Tibial nerve (tissue), 4 donors: ENCODE data around the gene HESX1. TPM values are rescaled to one million over a fixed set of nuclear protein-coding genes. Genes with fewer than 3 reads are reported as not detected.
A peak's percentile ranks its signal among the peaks of the same experiment; 100 is the strongest.

ENCODE experiments used
- DNase-seq, 2 donors: peaks; one replicate each; pipeline ENCODE4 v3.0.0-alpha.2; 2019; ENCODE audit warnings: low spot score in 2 of 2
- H3K27ac ChIP-seq, 4 donors: fragments of 200-600 bp; sonication (generic) in 3 of 4; one replicate each; pipeline ENCODE4 v1.5.1; 2017 to 2019; ENCODE audit warnings: mild to moderate bottlenecking in 1 of 4
- H3K27me3 ChIP-seq, 2 donors: fragments of 200-600 bp; sonication (generic) in 1 of 2; one replicate each; pipeline versions ENCODE4 v1.5.1 to v1.6.0; 2017 to 2019
- H3K36me3 ChIP-seq, 3 donors: fragments of 200-600 bp; sonication (generic); one replicate each; pipeline ENCODE4 v1.5.1; 2018 to 2019
- H3K4me1 ChIP-seq, 4 donors: fragments of 200-600 bp; sonication (generic) in 3 of 4; one replicate each; pipeline ENCODE4 v1.5.1; 2017 to 2019
- H3K4me3 ChIP-seq, 4 donors: fragments of 200-600 bp; sonication (generic) in 3 of 4; one replicate each; pipeline ENCODE4 v1.5.1; 2017 to 2019; ENCODE audit warnings: mild to moderate bottlenecking in 1 of 4, moderate library complexity in 1 of 4
- H3K9me3 ChIP-seq, 4 donors: fragments of 200-600 bp; sonication (generic) in 3 of 4; one replicate each; pipeline ENCODE4 v1.5.1; 2017 to 2019
- CTCF ChIP-seq, 5 experiments: fragments of 200-600 bp in 3 of 5; fragments of 450-650 bp in 2 of 5; sonication (generic) in 3 of 5; IDR thresholded peaks; one replicate each; pipeline ENCODE4 v1.5.1; 2016 to 2019; ENCODE audit warnings: antibody characterized with exemption in 5 of 5, mild to moderate bottlenecking in 3 of 5, moderate library complexity in 2 of 5
- EP300 ChIP-seq, 2 donors: sonication (generic); formaldehyde crosslinking; IDR thresholded peaks; one replicate each; pipeline ENCODE4 v1.6.1; 2017; ENCODE audit warnings: antibody characterized with exemption in 2 of 2, mild to moderate bottlenecking in 1 of 2
- POLR2A ChIP-seq, 2 donors: fragments of 450-650 bp; IDR thresholded peaks; one replicate each; pipeline ENCODE4 v1.6.1; 2017; ENCODE audit warnings: antibody characterized with exemption in 2 of 2, mild to moderate bottlenecking in 2 of 2, moderate library complexity in 2 of 2
- WGBS, 2 donors: methylation state at CpG; one replicate each; pipeline ENCODE4 v1.1.5; 2018; 5-methylcytosine and 5-hydroxymethylcytosine counted together
- total RNA-seq, 4 donors: library from RNA; depleted of rRNA; stranded (reverse); fragments of >200 nt; gene quantifications; one replicate each; pipeline ENCODE4 v1.1.0, GENCODE V29; 2016

The HESX1 gene
- total RNA-seq, 4 donors from 2014 or later: 1.1 to 3.6 TPM; not detected in 2

GRCh38 chr3:57164657-57165573 is 34.9 kb downstream of the HESX1 start, which contains the start of gene IL17RD:
Gene IL17RD (minus strand): TSS chr3:57165353. CDS start chr3:57165286, 67 bp downstream.
- peak within 1 kb of the TSS; percentile 25 to 83 (median 60) for H3K27ac ChIP-seq
- peak within 1 kb of the TSS; percentile 77 to 90 (median 86) for H3K4me3 ChIP-seq
- DNase-seq: peak; percentile 66 to 70
- H3K36me3 ChIP-seq: no peaks in the 10 kb centered on the region
- H3K27me3 ChIP-seq: no peaks in the 10 kb centered on the region
- WGBS, 2 donors: 0% methylated on average over 26 to 51 of the region's 98 CpGs
- no peaks in the 10 kb centered on the region for H3K9me3 ChIP-seq
- H3K4me1 ChIP-seq: peaks cover 0 to 57% (median 11%) of the 10 kb centered on the region in 4 donors
- TF ChIP-seq EP300 (IDR thresholded peaks at IDR 0.05) (no peak), CTCF (IDR thresholded peaks at IDR 0.05) (peak in 2 of 5 experiments; percentile 28 to 31), POLR2A (IDR thresholded peaks at IDR 0.05) (peak; percentile 48 to 73)

- no peak for TF ChIP-seq CTCF (IDR thresholded peaks at IDR 0.05)
- TF ChIP-seq EP300 (IDR thresholded peaks at IDR 0.05): no peak
- no peak for TF ChIP-seq POLR2A (IDR thresholded peaks at IDR 0.05)
- peaks cover 0 to 61% (median 11%) of the 10 kb centered on the region in 4 donors for H3K4me1 ChIP-seq
Measured at GRCh38 chr3:57164217-57164656, 35.5 kb downstream of the HESX1 start.

GRCh38 chr3:57163751-57164150 is 36.0 kb downstream of the HESX1 start:
- 33 to 48% methylated on average over 5 to 8 of the region's 8 CpGs for WGBS, 2 donors
- H3K27me3 ChIP-seq: no peaks in the 10 kb centered on the region
- H3K36me3 ChIP-seq: no peaks in the 10 kb centered on the region
- peak overlapping the region in 3 of 4 donors; percentile 77 to 90 (median 86) for H3K4me3 ChIP-seq
- H3K4me1 ChIP-seq: peaks cover 0 to 65% (median 11%) of the 10 kb centered on the region in 4 donors
- peak overlapping the region in 2 of 4 donors; percentile 77 to 83 for H3K27ac ChIP-seq
- H3K9me3 ChIP-seq: no peaks in the 10 kb centered on the region
- DNase-seq: no peak
- TF ChIP-seq POLR2A (IDR thresholded peaks at IDR 0.05) (no peak), EP300 (IDR thresholded peaks at IDR 0.05) (no peak), CTCF (IDR thresholded peaks at IDR 0.05) (no peak)

More at GRCh38 chr3:57164217-57164656, 35.5 kb downstream of the HESX1 start:
- Histone ChIP-seq H3K36me3 (no peaks in the 10 kb centered on the region), H3K27ac (peak overlapping the region; percentile 25 to 83 (median 60)), H3K9me3 (no peaks in the 10 kb centered on the region), H3K27me3 (no peaks in the 10 kb centered on the region), H3K4me3 (peak overlapping the region; percentile 77 to 90 (median 86))
- DNase-seq: peak in 1 of 2 donors; percentile 52
- WGBS, 2 donors: 6% methylated on average over 12 to 30 of the region's 30 CpGs

- H3K27ac ChIP-seq: no peak overlapping the region
- no peaks in the 10 kb centered on the region for H3K27me3 ChIP-seq
- no peaks in the 10 kb centered on the region for H3K36me3 ChIP-seq
- DNase-seq: no peak
- no peaks in the 10 kb centered on the region for H3K9me3 ChIP-seq
- 75 to 80% methylated on average over 1 of the region's 1 CpG for WGBS, 2 donors
- TF ChIP-seq EP300 (IDR thresholded peaks at IDR 0.05) (no peak), POLR2A (IDR thresholded peaks at IDR 0.05) (no peak), CTCF (IDR thresholded peaks at IDR 0.05) (no peak)
- peaks cover 0 to 69% (median 11%) of the 10 kb centered on the region in 4 donors for H3K4me1 ChIP-seq
- H3K4me3 ChIP-seq: no peak overlapping the region
Measured at GRCh38 chr3:57161915-57162314, 37.9 kb downstream of the HESX1 start.
